GM18873 (cell line): ENCODE results near the gene PTPN4.

Experiments used
- ATAC-seq: cut with Tn5 transposase; IDR thresholded peaks from one replicate; pipeline ENCODE4 v1.9.1; 2021; ENCODE audit warnings: mild to moderate bottlenecking, moderate library complexity, moderate number of reproducible peaks; ENCODE audit not compliant: unreplicated experiment, low FRiP score

Gene PTPN4

GRCh38 chr2:119732601-119733164, 27.0 kb upstream of the PTPN4 start:
- no peak for ATAC-seq

GRCh38 chr2:119734047-119734446, 25.7 kb upstream of the PTPN4 start:
- ATAC-seq, result no peak

GRCh38 chr2:119735565-119735964, 24.2 kb upstream of the PTPN4 start:
- ATAC-seq, result no peak

- ATAC-seq, result no peak
Observed at GRCh38 chr2:119736021-119736420, 23.7 kb upstream of the PTPN4 start.

- no peak for ATAC-seq
Observed at GRCh38 chr2:119739580-119740255, 20.0 kb upstream of the PTPN4 start.

GRCh38 chr2:119741001-119741400, 18.7 kb upstream of the PTPN4 start:
- no peak for ATAC-seq

- ATAC-seq, result no peak
Observed at GRCh38 chr2:119741868-119742267, 17.9 kb upstream of the PTPN4 start.

GRCh38 chr2:119744335-119744939, 15.3 kb upstream of the PTPN4 start:
- ATAC-seq, result no peak

GRCh38 chr2:119745566-119745965, 14.2 kb upstream of the PTPN4 start:
- ATAC-seq, result no peak

GRCh38 chr2:119746836-119747686, 12.7 kb upstream of the PTPN4 start:
- ATAC-seq, result no peak

GRCh38 chr2:119748135-119748534, 11.6 kb upstream of the PTPN4 start:
- ATAC-seq, result no peak

GRCh38 chr2:119749477-119750012, 10.2 kb upstream of the PTPN4 start:
- ATAC-seq, result no peak

- no peak for ATAC-seq
Observed at GRCh38 chr2:119751706-119752105, 8.0 kb upstream of the PTPN4 start.

- no peak for ATAC-seq
Observed at GRCh38 chr2:119753041-119753929, 6.4 kb upstream of the PTPN4 start.

GRCh38 chr2:119753930-119754321, 5.8 kb upstream of the PTPN4 start:
- ATAC-seq, result no peak

GRCh38 chr2:119755906-119756305, 3.8 kb upstream of the PTPN4 start:
- ATAC-seq, result no peak

- no peak for ATAC-seq
Observed at GRCh38 chr2:119756837-119757236, 2.9 kb upstream of the PTPN4 start.

GRCh38 chr2:119758881-119759450, 756 bp upstream of the PTPN4 start:
- no peak for ATAC-seq

GRCh38 chr2:119760237-119760955, 674 bp downstream of the PTPN4 start:
- ATAC-seq, result peak; percentile 17
